ENCODE data around the gene COL16A1.
A peak's percentile ranks its signal among the peaks of the same experiment; 100 is the strongest.

COL16A1 gene

GRCh38 chr1:31697369-31697984 is 6.3 kb downstream of the COL16A1 start:
- TF ChIP-seq JUND (IDR thresholded peaks at IDR 0.05; ENCODE audit: low read depth) = no peak
- in situ Hi-C loops (cut with HindIII; ENCODE audit: low pct_unique_long_range_greater_than_20kb, low sequenced_read_pairs) = no loop called here
- DNase-seq (ENCODE audit: low read depth in 1 of 2, low spot score in 1 of 2) = no peak

GRCh38 chr1:31696242-31696641 is 7.6 kb downstream of the COL16A1 start:
- no peak for TF ChIP-seq JUND (IDR thresholded peaks at IDR 0.05; ENCODE audit: low read depth)
- in situ Hi-C loops (cut with HindIII; ENCODE audit: low pct_unique_long_range_greater_than_20kb, low sequenced_read_pairs) = no loop called here
- DNase-seq (ENCODE audit: low read depth in 1 of 2, low spot score in 1 of 2) = peak in 1 of 2 experiments; percentile 31

GRCh38 chr1:31695327-31695726 is 8.5 kb downstream of the COL16A1 start:
- no peak for DNase-seq (ENCODE audit: low read depth in 1 of 2, low spot score in 1 of 2)
- in situ Hi-C loops (cut with HindIII; ENCODE audit: low pct_unique_long_range_greater_than_20kb, low sequenced_read_pairs) = no loop called here
- no peak for TF ChIP-seq JUND (IDR thresholded peaks at IDR 0.05; ENCODE audit: low read depth)

- in situ Hi-C loops (cut with HindIII; ENCODE audit: low pct_unique_long_range_greater_than_20kb, low sequenced_read_pairs) = no loop called here
- DNase-seq (ENCODE audit: low read depth in 1 of 2, low spot score in 1 of 2) = no peak
These were observed 8.9 kb downstream of the COL16A1 start for GRCh38 chr1:31694964-31695313.

GRCh38 chr1:31694069-31694963 is 9.5 kb downstream of the COL16A1 start:
- in situ Hi-C loops (cut with HindIII; ENCODE audit: low pct_unique_long_range_greater_than_20kb, low sequenced_read_pairs) = no loop called here
- no peak for DNase-seq (ENCODE audit: low read depth in 1 of 2, low spot score in 1 of 2)
- TF ChIP-seq JUND (IDR thresholded peaks at IDR 0.05; ENCODE audit: low read depth) = no peak

More at GRCh38 chr1:31694964-31695313, 8.9 kb downstream of the COL16A1 start:
- TF ChIP-seq JUND (IDR thresholded peaks at IDR 0.05; ENCODE audit: low read depth) = no peak

GRCh38 chr1:31693231-31693630 is 10.6 kb downstream of the COL16A1 start:
- no peak for TF ChIP-seq JUND (IDR thresholded peaks at IDR 0.05; ENCODE audit: low read depth)
- in situ Hi-C loops (cut with HindIII; ENCODE audit: low pct_unique_long_range_greater_than_20kb, low sequenced_read_pairs) = no loop called here
- no peak for DNase-seq (ENCODE audit: low read depth in 1 of 2, low spot score in 1 of 2)

GRCh38 chr1:31691951-31692350 is 11.9 kb downstream of the COL16A1 start:
- no peak for TF ChIP-seq JUND (IDR thresholded peaks at IDR 0.05; ENCODE audit: low read depth)
- no peak for DNase-seq (ENCODE audit: low read depth in 1 of 2, low spot score in 1 of 2)
- in situ Hi-C loops (cut with HindIII; ENCODE audit: low pct_unique_long_range_greater_than_20kb, low sequenced_read_pairs) = no loop called here

GRCh38 chr1:31691446-31691845 is 12.4 kb downstream of the COL16A1 start:
- no peak for DNase-seq (ENCODE audit: low read depth in 1 of 2, low spot score in 1 of 2)
- in situ Hi-C loops (cut with HindIII; ENCODE audit: low pct_unique_long_range_greater_than_20kb, low sequenced_read_pairs) = no loop called here
- TF ChIP-seq JUND (IDR thresholded peaks at IDR 0.05; ENCODE audit: low read depth) = no peak

- no peak for TF ChIP-seq JUND (IDR thresholded peaks at IDR 0.05; ENCODE audit: low read depth)
- in situ Hi-C loops (cut with HindIII; ENCODE audit: low pct_unique_long_range_greater_than_20kb, low sequenced_read_pairs) = no loop called here
- DNase-seq (ENCODE audit: low read depth in 1 of 2, low spot score in 1 of 2) = no peak
These were observed 12.9 kb downstream of the COL16A1 start for GRCh38 chr1:31690921-31691320.

GRCh38 chr1:31689854-31690253 is 14.0 kb downstream of the COL16A1 start:
- in situ Hi-C loops (cut with HindIII; ENCODE audit: low pct_unique_long_range_greater_than_20kb, low sequenced_read_pairs) = no loop called here
- no peak for TF ChIP-seq JUND (IDR thresholded peaks at IDR 0.05; ENCODE audit: low read depth)
- DNase-seq (ENCODE audit: low read depth in 1 of 2, low spot score in 1 of 2) = no peak

GRCh38 chr1:31689379-31689778 is 14.4 kb downstream of the COL16A1 start:
- TF ChIP-seq JUND (IDR thresholded peaks at IDR 0.05; ENCODE audit: low read depth) = no peak
- DNase-seq (ENCODE audit: low read depth in 1 of 2, low spot score in 1 of 2) = no peak
- in situ Hi-C loops (cut with HindIII; ENCODE audit: low pct_unique_long_range_greater_than_20kb, low sequenced_read_pairs) = no loop called here

GRCh38 chr1:31688233-31688918 is 15.4 kb downstream of the COL16A1 start:
- in situ Hi-C loops (cut with HindIII; ENCODE audit: low pct_unique_long_range_greater_than_20kb, low sequenced_read_pairs) = no loop called here
- DNase-seq (ENCODE audit: low read depth in 1 of 2, low spot score in 1 of 2) = no peak
- no peak for TF ChIP-seq JUND (IDR thresholded peaks at IDR 0.05; ENCODE audit: low read depth)

GRCh38 chr1:31687601-31688000 is 16.2 kb downstream of the COL16A1 start:
- in situ Hi-C loops (cut with HindIII; ENCODE audit: low pct_unique_long_range_greater_than_20kb, low sequenced_read_pairs) = no loop called here
- DNase-seq (ENCODE audit: low read depth in 1 of 2, low spot score in 1 of 2) = no peak
- no peak for TF ChIP-seq JUND (IDR thresholded peaks at IDR 0.05; ENCODE audit: low read depth)

Measured in T47D (cell line).